A673 (cell line): Measurements from ENCODE around the gene NXPH3.

Experiments
- CTCF ChIP-seq: fragments of 300-800, 200-600 bp; sonication (generic); conservative IDR thresholded peaks from 2 replicates; pipeline ENCODE4 v1.5.1; 2017; ENCODE audit warnings: low read depth, mild to moderate bottlenecking, antibody characterized with exemption, low read length, moderate library complexity, mixed read lengths
- EZH2 ChIP-seq: fragments of 200-600 bp; sonication (generic); IDR thresholded peaks from 2 replicates; pipeline ENCODE4 v1.6.1; 2017; ENCODE audit warnings: borderline replicate concordance, low read depth, mild to moderate bottlenecking, mixed read lengths, antibody characterized with exemption, low read length; ENCODE audit not compliant: poor library complexity, severe bottlenecking

- TF ChIP-seq EZH2 (no peak), CTCF (no peak)
Measured at GRCh38 chr17:49578952-49579500, 3.4 kb downstream of the NXPH3 start.
